HL-60 (cell line): ENCODE data around the gene LIM2.

Experiments
- DNase-seq, 2 experiments: peaks; one replicate each; pipeline ENCODE4 v3.0.0-alpha.2; 2010 to 2020; ENCODE audit warnings: low read depth in 1 of 2, low spot score in 1 of 2
- H3K27ac ChIP-seq: fragments of 250-450 bp; sonication (Bioruptor Pico); replicated peaks from 2 replicates; pipeline ENCODE4 v1.5.1; 2020; ENCODE audit warnings: mild to moderate bottlenecking, moderate library complexity
- H3K27me3 ChIP-seq: fragments of 250-450 bp; sonication (Bioruptor Pico); 2 replicates; pipeline ENCODE4 v1.5.1; 2021; ENCODE audit warnings: mild to moderate bottlenecking, moderate library complexity; ENCODE audit not compliant: insufficient read depth, poor library complexity, severe bottlenecking
- H3K4me3 ChIP-seq: replicated peaks from 2 replicates; pipeline ENCODE4 v1.5.1; 2011; ENCODE audit warnings: mild to moderate bottlenecking, control low read depth, low read length; ENCODE audit not compliant: insufficient read depth
- GABPA ChIP-seq: IDR thresholded peaks from 2 replicates; pipeline ENCODE4 v1.6.1; 2012; ENCODE audit warnings: low read depth
- POLR2AphosphoS5 ChIP-seq: IDR thresholded peaks from 2 replicates; pipeline ENCODE4 v1.6.1; 2012; ENCODE audit warnings: low read depth
- REST ChIP-seq: IDR thresholded peaks from 2 replicates; pipeline ENCODE4 v1.6.1; 2012; ENCODE audit warnings: low read depth; ENCODE audit not compliant: insufficient replicate concordance
- SPI1 ChIP-seq: IDR thresholded peaks from 2 replicates; pipeline ENCODE4 v1.6.1; 2012; ENCODE audit warnings: low read depth, mild to moderate bottlenecking, borderline replicate concordance
- TF ChIP-seq, protein P1 (sequence below): IDR thresholded peaks from one replicate; pipeline ENCODE4 v1.5.1; 2011; ENCODE audit warnings: low read length, control low read depth, inconsistent platforms; ENCODE audit not compliant: insufficient read depth

The LIM2 gene

GRCh38 chr19:51377422-51377821, 10.4 kb downstream of the LIM2 start:
- TF ChIP-seq SPI1 (no peak), GABPA (no peak)
- TF ChIP-seq, protein P1, sequence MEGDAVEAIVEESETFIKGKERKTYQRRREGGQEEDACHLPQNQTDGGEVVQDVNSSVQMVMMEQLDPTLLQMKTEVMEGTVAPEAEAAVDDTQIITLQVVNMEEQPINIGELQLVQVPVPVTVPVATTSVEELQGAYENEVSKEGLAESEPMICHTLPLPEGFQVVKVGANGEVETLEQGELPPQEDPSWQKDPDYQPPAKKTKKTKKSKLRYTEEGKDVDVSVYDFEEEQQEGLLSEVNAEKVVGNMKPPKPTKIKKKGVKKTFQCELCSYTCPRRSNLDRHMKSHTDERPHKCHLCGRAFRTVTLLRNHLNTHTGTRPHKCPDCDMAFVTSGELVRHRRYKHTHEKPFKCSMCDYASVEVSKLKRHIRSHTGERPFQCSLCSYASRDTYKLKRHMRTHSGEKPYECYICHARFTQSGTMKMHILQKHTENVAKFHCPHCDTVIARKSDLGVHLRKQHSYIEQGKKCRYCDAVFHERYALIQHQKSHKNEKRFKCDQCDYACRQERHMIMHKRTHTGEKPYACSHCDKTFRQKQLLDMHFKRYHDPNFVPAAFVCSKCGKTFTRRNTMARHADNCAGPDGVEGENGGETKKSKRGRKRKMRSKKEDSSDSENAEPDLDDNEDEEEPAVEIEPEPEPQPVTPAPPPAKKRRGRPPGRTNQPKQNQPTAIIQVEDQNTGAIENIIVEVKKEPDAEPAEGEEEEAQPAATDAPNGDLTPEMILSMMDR = no peak
- no peak overlapping the region for H3K27ac ChIP-seq
- H3K4me3 ChIP-seq = no peak overlapping the region
- H3K27me3 ChIP-seq = no peaks in the 10 kb centered on the region
- DNase-seq = no peak

DNA sequence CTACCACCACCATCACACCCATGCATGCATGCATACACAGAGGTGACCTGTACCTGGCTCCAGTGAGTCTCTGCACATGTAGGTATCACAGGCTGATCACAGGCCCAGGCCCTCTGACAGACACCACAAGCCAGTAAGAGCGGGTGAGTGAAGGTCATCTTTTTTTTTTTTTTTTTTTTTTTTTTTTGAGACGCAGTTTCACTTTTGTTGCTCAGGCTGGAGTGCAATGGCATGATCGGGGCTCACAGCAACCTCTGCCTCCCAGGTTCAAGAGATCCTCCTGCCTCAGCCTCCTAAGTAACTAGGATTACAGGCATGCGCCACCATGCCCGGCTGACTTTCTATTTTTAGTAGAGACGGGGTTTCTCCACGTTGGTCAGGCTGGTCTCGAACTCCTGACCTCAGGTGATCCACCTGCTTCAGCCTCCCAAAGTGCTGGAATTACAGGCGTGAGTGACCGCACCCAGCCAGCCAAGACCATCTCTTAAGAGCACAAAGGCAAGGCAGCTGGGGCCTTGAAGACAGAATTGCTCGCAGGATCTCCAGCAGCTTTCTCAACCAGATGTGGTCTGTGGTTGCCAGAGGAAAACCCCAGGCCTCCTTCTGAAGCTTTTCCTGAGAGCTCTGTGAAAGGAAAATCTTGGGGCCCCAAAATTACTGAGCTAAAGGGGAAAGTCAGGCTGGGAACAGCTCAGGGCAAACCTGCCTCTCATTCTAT, 12.1 kb downstream of the LIM2 start:
- no peak overlapping the region for H3K4me3 ChIP-seq
- DNase-seq = peak in 1 of 2 experiments; percentile 76
- H3K27ac ChIP-seq = peak overlapping the region; percentile 40
- 0 out of 2 replicates have a peak, but pooled peaks have one; percentile 21 for TF ChIP-seq POLR2AphosphoS5
- TF ChIP-seq, protein P1 = no peak
- H3K27me3 ChIP-seq = no peaks in the 10 kb centered on the region

DNA sequence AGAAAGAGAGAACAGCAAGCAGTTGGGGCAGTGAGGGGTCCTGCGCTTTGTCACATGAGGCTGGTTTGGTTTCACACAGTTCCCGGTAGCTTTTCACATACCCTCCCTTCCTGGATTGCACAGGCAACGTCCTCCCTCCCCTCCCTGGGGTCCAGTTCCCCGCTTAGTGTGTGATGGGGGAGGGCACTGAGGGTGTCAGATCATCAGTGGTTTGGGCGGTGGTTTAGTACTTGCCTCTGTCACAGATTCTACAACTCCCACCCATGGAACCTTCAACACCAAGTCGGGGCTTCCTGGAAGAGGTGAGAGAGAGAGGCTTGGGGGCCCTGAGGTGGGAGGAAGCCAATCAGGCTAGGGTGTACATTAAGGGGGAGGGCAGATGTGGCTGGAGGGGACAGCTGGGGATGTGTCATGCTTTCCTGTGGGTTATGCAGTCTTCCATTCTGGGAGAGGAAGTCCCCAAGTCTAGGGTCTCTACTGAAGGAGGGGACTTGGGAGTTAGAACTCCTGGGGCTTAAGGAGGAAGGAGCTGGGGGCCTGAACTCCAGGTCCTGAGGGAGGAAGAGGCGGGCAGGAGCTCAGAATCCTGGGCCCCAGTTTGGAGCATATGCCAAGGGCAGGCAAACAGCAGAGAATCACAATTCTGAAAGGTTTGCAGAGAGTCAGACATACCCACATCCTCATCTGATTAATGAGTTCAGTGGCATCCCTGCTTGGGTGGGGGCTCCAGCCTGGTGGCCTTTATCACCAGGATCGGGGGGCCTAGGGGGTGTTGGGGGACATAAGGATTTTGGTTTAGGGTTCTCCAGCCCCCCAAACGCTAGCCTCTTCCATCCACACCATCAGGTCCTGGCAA, 14.9 kb downstream of the LIM2 start, which contains the start of gene NKG7:
Gene NKG7, minus strand, starts transcription at position 6 of the 856 bp plus-strand sequence. CDS start 119 bp downstream, outside the sequence.
- Histone ChIP-seq H3K4me3 (peak within 1 kb of the TSS; percentile 12), H3K27me3 (no peaks in the 10 kb centered on the region), H3K27ac (peak within 1 kb of the TSS; percentile 80)
- TF ChIP-seq SPI1 (peak; percentile 82), REST (no peak), POLR2AphosphoS5 (0 out of 2 replicates have a peak, but pooled peaks have one; percentile 43)
- DNase-seq = peak; percentile 88 to 92

DNA sequence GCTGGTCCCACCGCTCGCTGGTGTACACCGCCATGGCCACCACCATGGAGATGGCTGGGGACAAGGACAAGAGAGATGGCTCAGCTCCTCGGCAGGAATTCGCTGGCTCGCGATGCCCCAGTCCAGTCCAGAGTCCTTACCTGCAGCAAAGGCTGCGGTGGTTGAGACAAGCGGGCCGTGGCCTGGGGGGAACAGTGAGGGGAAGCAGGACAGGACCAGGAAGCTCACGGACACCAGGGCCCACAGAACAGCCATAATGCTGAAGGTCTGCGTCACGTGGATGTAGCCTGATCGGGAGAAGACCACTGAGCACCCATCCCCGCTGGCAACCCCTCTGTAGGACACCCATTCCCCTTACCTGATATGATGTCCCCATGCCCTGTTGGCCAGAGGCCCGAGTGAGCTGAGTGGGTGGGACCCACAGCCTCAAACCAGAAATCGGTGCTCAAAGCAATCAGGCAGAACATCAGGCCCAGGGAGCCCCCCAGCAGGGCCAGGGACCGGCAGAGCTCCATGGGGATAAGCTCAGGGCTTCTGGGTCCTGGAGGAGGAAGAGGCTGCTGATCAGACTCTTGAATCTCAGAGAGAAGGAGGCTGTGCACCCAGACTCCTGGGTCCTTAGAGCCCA, 15.6 kb downstream of the LIM2 start:
- no peak for TF ChIP-seq REST
- no peak for TF ChIP-seq POLR2AphosphoS5
- no peak for TF ChIP-seq SPI1
- TF ChIP-seq, protein P1 = no peak
- no peak for TF ChIP-seq GABPA
- DNase-seq = no peak
- Histone ChIP-seq H3K27me3 (no peaks in the 10 kb centered on the region), H3K27ac (peak overlapping the region; percentile 80), H3K4me3 (peak overlapping the region; percentile 12)
